GM18861 (cell line): Measurements from ENCODE around the gene ERBB4.
"Not testable (repeated sequence)": the region's sequence is repeated elsewhere in the genome, so short reads cannot be mapped to it uniquely, and the experiment has no call there.

Source experiments
- ATAC-seq: cut with Tn5 transposase; IDR thresholded peaks from one replicate; pipeline ENCODE4 v1.9.1; 2021; ENCODE audit not compliant: unreplicated experiment

The ERBB4 gene

DNA sequence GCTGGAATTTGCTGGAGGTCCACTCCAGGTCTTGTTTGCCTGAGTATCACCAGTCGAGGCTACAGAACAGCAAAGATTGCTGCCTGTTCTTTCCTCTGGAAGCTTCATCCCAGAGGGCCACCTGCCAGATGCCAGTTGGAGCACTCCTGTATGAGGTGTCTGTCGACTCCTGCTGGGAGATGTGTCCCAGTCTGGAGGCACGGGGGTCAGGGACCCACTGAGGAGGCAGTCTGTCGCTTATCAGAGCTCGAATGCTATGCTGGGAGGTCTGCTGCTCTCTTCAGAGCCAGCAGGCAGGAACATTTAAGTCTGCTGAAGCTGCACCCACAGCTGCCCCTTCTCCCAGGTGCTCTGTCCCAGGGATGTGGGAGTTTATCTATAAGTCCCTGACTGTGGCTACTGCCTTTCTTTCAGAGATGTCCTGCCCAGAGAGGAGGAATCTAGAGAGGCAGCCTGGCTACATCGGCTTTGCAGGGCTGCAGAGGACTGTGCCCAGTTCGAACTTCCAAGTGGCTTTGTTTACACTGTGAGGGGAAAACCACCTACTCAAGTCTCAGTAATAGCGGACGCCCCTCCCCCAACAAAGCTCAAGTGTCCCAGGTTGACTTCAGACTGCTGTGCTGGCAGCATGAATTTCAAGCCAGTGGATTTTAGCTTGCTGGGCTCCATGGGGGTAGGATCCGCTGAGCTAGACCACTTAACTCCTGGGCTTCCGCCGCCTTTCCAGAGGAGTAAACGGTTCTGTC is 301.1 kb downstream of the ERBB4 start:
- ATAC-seq = no peak

DNA sequence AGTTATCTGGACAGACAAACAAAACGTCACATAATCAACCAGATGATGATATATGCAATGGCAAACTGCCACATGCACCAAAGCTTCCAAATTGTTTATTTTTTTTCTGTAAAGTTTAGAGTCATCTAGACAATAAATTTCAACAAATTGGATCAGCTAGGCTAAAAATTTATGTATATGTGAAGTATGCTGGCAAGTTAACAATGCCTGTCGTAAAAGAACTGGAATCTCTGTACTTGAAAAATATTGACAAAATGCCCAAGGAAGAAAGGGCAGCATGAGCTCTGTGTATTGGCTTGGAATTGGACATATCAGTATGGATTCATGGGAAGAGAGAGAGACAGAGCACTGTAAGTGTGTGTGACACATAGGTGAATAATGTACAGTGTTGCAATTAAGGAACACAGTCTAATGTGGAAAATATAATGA is 309.8 kb downstream of the ERBB4 start:
- ATAC-seq = no peak

DNA sequence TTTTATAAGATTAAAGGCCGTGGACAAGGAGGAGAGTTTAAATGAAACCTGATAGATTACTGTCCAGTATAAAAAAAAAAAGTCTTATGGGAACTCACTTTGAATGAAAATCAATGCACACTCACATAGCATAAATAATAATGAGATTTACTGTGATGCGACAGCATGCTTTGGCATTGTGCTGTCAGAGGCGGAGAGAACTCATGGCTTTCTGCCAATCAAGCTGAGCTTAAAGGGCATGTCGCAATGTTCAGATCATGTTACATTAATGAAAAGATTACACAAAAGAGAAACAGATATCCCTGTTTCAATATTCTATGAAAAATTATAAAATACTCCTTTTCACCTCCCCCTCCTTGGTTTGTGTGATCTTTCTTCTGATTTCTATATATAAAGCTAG is 310.8 kb downstream of the ERBB4 start:
- ATAC-seq = no peak

DNA sequence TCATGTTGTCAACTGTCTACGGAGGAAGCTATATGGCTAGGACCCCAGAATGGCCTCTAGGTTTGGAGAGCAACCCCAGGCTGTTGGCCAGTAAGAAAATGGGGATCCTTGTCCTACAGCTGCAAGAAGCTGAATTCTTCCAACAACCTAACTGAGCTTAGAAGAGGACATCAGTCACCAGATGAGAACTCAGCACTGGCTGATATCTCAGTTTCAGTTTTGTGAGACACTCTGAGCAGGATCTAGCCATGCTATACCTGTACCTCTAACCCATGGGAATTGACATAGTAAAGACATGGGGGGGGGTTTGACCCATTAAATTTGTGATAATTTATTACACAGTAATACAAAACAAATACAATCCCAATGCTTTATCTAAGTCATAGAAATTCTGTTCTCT is 312.5 kb downstream of the ERBB4 start:
- ATAC-seq = no peak

DNA sequence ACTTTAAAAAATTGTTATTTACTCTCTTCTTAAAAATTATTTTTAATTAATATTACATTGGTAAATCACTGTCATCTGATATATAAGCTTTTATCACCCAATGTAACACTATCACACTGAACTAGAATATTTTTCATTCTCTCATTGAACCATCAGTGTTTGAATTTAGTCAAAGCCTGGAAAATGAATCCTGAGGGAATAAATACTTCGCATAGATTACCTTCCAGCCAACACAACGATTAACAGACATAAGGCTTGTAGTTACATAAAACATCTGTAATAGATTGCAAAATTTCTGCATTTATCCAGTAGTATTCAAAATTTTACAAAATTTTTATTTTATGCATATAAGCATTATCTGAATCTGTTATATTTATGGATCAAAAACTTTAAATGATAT is 314.9 kb downstream of the ERBB4 start:
- ATAC-seq = no peak

DNA sequence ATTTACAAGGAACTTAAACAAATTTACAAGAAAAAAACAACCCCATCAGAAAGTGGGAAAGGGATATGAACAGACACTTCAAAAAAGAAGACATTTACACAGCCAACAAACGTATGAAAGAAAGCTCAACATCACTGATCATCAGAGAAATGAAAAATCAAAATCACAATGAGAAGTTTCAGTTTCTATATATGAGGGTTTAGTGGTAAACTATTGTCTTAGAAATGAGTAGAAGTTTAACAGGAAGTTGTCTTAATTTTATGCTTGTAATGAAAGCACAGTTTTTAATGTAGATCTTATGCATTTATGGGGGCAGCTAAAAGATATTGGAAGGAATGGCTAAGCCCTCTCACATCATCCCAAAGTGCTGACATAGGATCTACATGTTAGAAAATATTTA is 325.4 kb downstream of the ERBB4 start:
- ATAC-seq = peak; percentile 61

DNA sequence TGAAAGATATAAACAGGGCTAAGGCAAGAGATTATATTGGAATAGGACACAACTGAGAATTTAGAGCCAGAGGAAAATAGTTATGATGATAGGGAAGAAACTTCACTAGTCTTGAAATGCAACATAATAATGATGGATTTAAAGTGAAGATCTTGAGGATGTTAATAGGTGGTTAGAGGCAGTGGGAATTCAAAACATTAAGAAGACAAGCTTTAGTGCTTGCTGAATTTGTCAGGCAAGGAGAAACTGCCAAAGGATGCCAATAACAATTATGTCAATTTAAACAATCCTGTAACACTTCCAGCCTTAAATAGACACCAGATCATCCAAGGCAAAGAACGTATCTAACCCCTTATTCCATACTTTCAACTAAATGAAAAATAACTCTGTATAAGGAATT is 330.1 kb downstream of the ERBB4 start:
- ATAC-seq = no peak

DNA sequence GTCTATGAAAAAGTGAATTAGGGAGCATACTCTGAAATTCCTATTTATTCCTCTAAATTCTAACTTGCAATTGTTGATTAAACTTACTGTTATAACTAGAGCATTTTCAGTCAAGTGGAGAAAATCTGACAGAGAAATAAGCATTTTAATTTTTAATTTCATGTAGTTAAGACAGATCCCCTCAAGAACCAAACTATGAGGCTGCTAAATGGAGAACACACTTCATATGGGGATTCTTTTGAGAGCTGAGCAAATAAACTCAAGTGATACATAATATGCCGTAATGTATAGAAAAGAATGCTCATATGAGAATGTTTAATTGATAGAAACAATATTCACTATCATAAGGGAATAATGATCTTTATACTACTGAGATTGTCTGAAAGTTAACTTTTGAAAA is 340.8 kb downstream of the ERBB4 start:
- ATAC-seq = no peak

DNA sequence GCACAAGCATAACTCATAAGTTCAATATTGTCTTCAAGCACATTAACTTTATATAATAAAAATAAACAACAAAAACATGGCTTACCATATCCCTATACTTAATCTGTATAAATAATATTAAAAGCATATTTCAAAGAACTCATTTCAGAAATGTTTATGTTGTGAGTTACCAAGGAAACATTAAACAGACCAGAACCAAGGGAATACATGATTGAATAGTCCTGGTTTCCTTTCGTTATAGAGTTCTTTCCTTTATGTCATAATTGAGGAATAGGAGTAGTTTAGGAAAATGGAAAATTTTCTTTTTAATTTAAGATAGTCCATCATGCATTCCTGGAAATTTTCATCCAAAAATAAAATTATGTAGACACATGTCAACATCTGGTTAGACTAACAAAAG is 343.0 kb downstream of the ERBB4 start:
- ATAC-seq = no peak

DNA sequence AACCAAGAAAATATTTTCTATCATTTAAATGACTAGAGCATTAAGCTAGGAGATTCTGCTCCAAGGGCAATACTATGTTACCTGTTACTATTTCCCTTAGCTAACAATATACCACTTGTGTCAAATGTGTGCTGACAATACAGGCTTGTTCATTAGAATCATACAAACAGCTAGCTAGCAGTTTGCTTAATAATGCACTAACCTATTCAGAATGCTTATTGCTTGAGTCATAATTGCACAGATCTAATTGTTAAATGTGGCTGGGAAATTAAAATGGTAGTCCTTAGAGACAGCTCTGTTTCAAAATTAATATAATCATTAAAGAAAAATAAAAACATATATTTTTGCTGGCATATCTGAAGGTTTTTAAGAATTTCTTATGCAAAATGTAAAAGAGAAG is 344.2 kb downstream of the ERBB4 start:
- no peak for ATAC-seq

DNA sequence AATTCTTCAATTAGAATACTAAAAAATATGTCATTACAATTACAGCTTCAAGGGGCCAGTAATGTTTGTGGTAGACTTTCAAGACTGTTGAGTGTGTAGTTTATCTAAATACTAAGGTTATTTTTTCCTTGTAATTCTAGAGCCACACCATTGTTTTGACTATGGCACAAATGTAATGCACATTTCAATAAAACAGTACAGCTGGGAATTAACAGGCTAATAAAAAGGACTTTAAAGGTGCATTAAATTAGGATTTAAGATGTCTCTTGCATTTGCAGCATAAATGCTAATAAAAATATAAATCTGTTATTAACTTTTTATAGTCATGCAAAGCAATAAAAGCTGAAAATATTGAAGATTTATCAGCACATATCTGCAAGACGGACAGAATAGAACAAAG is 344.8 kb downstream of the ERBB4 start:
- no peak for ATAC-seq

DNA sequence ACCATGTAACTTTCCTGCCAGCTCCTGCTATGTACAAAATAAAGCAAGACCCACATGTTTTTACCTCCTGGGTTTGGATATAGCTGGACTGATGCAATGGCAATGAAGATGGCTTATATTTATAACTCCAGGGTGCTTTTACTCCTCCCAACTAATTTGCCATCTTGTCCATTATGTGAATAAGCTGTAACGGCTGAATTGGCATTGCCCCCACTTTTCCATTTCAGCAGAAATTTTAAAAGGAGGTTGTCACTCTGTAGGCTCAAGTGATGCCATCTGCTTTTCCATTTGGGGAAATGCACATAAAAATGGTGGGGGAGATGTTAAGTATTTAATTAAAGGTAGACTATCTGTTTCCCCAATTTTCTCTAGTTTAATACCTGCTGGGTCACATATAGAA is 345.5 kb downstream of the ERBB4 start:
- ATAC-seq = no peak

DNA sequence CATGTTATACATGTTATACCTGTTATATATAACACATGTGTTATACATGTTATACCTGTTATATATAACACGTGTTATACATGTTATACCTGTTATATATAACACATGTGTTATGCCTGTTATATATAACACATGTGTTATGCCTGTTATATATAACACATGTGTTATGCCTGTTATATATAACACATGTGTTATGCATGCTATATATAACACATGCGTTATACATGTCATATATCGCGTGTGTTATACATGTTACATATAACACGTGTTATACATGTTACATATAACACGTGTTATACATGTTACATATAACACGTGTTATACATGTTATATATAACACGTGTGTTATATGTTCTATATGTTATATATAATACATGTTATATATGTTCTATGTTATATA is 347.2 kb downstream of the ERBB4 start:
- ATAC-seq = not testable (repeated sequence)

DNA sequence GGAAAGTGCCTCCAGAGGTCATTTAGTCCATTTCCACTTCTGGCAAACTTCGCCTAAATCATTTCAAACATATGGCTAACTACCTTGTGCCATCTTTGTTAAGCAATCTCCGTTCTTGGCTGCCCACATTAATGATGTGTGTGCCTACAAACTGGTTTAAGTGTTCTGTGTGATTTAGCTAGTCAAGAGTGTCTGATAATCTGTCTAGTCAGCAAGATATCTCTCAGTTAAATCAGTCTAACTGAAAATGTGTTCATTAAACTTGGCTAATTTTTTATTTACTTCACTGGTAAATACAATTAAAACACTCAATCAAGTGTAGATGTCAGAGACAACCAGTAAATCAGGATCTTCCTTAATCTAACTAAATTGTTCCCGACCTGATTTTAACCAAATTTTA is 352.4 kb downstream of the ERBB4 start:
- no peak for ATAC-seq

DNA sequence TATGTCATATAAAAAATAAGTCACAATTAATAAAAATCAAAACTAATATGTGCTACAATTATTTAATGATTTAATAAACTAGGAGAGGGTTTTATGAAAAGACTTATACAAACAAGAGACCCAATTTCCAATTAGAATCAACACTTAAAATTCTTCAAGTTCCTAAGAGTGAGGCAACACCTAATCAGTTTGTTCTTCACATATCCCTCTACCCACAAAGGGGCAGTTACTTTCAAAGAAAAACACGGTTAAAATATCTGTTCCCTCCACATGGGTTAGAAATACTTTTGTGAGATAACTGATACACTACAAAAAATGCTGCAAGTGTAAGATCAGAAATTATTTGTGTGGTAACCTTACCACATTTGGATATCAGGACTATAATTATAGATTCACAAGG is 357.0 kb downstream of the ERBB4 start:
- no peak for ATAC-seq

DNA sequence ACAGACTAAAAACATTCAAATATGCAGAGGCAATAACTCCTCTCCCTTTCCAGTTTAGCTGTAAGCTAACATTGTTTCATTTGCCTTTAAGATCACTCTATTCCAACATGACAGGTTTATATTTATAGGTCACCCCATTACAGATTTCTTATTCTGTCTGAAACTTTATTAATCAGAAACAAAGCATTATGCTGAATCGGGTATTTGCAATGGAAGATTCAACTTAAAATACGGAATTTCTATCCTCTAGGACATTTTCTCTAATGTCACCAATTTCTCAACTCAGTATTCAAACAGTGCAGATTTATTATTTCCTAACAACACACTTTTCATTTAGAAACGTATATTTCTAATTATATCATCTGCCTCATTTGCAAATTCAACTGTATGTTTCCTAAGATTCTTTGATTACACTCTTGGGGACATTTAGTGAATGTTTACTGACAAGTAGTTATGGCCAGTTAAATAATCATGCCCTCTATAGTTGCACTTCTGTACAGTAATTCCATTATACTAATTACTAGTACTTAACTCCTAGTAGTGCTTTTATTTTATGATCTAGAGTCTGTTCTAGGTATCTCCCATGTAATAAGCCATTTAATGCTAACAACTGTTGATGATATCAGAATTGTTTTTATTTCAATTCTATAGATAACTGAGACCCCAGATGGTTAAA is 358.1 kb downstream of the ERBB4 start:
- no peak for ATAC-seq

DNA sequence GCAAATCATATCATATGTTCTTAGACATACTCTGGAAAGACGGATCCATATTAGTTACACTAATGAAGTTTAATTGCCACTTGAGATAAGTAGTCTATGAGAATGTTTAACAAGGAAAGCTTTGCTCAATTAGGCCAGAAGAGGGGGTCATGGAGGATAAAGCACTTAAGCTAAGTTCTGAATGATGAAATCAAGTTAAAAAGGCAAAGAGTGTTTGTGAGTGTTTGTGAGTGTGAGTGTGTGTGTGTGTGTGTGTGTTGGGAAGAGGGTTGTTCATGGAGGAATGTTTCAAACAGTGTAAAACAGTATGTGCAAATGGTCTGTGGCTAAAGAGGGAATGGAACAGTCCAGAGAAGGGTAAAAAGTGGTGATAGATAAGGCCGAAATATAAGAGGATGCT is 360.9 kb downstream of the ERBB4 start:
- ATAC-seq = no peak

DNA sequence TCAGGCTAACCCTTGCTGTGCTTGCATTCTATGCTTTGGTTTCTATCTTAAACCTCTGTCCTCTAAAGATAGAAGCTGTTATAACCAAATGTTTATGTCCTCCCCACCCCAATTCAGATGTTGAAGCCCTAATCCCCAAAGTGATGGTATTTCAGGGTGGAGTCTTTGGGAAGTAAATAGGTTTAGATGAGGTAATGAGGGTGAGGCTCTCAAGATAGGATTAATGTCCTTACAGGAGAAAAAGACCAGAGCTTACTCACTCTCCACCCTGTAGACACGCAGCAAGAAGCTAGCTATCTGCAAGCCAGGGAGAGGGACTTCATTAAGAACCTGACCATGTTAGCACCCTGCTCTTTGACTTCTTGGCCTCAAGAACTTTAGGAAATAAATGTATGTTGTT is 362.5 kb downstream of the ERBB4 start:
- no peak for ATAC-seq

DNA sequence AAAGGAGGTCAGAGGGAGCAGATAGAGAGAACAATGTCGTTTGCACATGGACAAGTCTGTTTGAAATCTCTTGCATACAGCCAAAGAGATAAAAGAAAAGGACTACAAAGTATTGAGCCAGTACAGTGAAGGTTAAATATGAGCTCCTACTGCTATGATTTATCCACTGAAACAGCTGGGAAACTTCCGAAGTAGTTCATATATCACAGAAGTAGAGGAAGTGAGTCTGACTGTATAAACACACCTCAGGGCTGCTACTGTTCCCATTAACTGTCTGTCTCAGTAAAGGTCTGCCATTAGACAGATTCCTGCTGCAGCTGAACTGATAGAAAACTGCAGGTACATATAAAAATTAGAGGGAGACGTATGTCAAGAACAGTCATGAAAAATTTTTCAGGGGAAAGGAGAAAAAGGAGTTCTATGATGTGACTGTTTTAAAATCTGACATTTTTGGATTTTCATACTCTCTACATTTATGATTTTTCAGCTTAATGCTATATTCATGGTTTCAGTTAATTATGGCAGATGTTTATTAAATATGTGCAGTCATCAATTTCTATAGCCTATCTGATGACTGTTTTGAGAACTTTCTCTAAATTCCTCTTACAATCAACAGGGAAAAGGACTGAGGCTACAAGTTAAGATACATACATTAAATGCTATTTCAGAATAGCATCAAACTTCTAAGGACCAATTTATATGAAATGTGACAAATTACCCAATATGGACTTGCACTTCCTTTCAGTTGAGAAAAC is 364.7 kb downstream of the ERBB4 start:
- ATAC-seq = no peak

DNA sequence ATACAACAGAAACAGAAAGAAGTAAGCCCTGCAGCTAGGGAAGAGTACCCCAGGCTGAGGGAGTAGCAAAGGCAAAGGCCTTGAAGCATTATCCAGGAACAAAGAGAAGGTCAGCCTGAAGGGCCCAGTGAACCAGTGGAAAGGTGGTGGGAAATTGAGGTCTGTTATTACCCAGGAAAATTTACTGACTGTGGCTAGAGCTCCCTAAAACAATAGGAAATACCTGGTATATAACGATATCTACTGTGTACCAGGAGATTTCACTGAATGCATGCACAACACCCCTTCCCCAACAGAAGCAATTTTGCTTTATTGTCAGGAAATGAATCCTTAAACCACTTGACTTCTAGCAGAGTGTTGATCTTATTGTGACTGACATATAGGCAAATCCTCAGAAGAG is 365.3 kb downstream of the ERBB4 start:
- no peak for ATAC-seq

DNA sequence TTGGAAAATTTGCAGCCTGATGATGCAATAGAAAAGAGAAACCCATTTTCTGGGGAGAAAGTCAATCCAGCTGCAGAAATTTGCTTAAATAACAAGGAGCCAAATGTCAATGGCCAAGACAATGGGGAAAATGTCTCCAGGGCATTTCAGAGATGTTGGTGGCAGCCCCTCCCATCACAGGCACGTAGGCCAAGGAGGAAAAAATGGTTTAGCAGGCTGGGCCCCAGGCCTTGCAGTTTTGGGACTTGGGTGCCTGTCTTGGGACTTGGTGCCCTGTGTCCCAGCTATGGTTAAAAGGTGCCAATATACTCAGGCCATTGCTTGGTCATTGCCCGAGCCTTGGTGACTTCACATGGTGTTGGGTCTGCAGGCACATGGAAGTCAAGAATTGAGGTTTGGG is 368.2 kb downstream of the ERBB4 start:
- ATAC-seq = no peak

DNA sequence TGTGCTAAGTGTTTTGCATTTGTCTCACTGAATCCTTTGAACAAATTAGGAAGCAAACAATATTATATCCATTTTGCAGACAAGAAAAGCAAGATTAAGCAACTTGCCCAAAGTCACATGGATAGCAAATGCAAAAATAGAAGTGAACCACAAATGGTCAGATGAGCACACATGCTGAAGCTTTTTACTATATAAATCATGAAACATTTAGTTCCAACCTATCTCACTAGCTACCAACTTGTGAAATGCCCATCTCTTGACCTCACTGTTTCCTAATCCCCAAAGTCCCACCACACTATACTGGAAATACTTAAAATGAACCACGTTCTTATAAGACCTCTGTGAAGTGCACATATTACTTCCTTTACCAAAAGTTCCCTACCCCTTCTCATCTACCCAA is 380.5 kb downstream of the ERBB4 start:
- ATAC-seq = no peak
